ENCODE results near the gene GZF1.

GZF1 gene

GRCh38 chr20:23350196-23350903, 11.6 kb upstream of the GZF1 start, which contains the start of gene NXT1:
NXT1 (plus strand) TSS chr20:23350791; CDS start chr20:23354042, 3,251 bp downstream.
- DNase-seq (ENCODE audit: low spot score in 2 of 2): peak; percentile 93 to 95
- H3K36me3 ChIP-seq (replicated peaks): peaks cover 20% of the 10 kb centered on the region
- H3K27me3 ChIP-seq (ENCODE audit: low read depth): no peaks in the 10 kb centered on the region
- peaks cover 7% of the 10 kb centered on the region; the same call in 1 of the 2 replicates for H3K4me1 ChIP-seq
- peak within 1 kb of the TSS; percentile 81 for H3K4me3 ChIP-seq
- in situ Hi-C loops (cut with MboI; ENCODE audit: low sequenced_read_pairs): loop anchor here (25.0 kb wide), 1 partner anchor 1838 kb away; the partner anchor contains the start of gene NKX2-2
- no peaks in the 10 kb centered on the region for H3K9me3 ChIP-seq

GRCh38 chr20:23350904-23351838, 10.8 kb upstream of the GZF1 start:
- DNase-seq (ENCODE audit: low spot score in 2 of 2): peak; percentile 44 to 73
- no peaks in the 10 kb centered on the region for H3K27me3 ChIP-seq (ENCODE audit: low read depth)

GRCh38 chr20:23356203-23356602, 5.8 kb upstream of the GZF1 start:
- in situ Hi-C loops (cut with MboI; ENCODE audit: low sequenced_read_pairs): loop anchor here (25.0 kb wide), 1 partner anchor 1844 kb away; the partner anchor contains the start of gene NKX2-2
- no peak overlapping the region for H3K4me3 ChIP-seq
- DNase-seq (ENCODE audit: low spot score in 2 of 2): no peak

More at GRCh38 chr20:23350904-23351838, 10.8 kb upstream of the GZF1 start:
- Histone ChIP-seq H3K9me3 (no peaks in the 10 kb centered on the region), H3K36me3 (replicated peaks) (peaks cover 24% of the 10 kb centered on the region), H3K4me1 (peaks cover 7% of the 10 kb centered on the region; the same call in 1 of the 2 replicates), H3K4me3 (peak overlapping the region; percentile 81)
- in situ Hi-C loops (cut with MboI; ENCODE audit: low sequenced_read_pairs): loop anchor here (25.0 kb wide), 1 partner anchor 1839 kb away; the partner anchor contains the start of gene NKX2-2

GRCh38 chr20:23357767-23358562, 4.0 kb upstream of the GZF1 start:
- Histone ChIP-seq H3K4me1 (peaks cover 6% of the 10 kb centered on the region), H3K27me3 (ENCODE audit: low read depth) (no peaks in the 10 kb centered on the region), H3K9me3 (no peaks in the 10 kb centered on the region), H3K36me3 (replicated peaks) (peaks cover 21% of the 10 kb centered on the region), H3K4me3 (peak overlapping the region; percentile 68)
- peak; percentile 96 to 100 for DNase-seq (ENCODE audit: low spot score in 2 of 2)
- in situ Hi-C loops (cut with MboI; ENCODE audit: low sequenced_read_pairs): loop anchor here (25.0 kb wide), 1 partner anchor 1846 kb away; the partner anchor contains the start of gene NKX2-2

More at GRCh38 chr20:23356203-23356602, 5.8 kb upstream of the GZF1 start:
- Histone ChIP-seq H3K9me3 (no peaks in the 10 kb centered on the region), H3K36me3 (replicated peaks) (peaks cover 21% of the 10 kb centered on the region), H3K4me1 (peaks cover 13% of the 10 kb centered on the region), H3K27me3 (ENCODE audit: low read depth) (no peaks in the 10 kb centered on the region)

- Histone ChIP-seq H3K27me3 (ENCODE audit: low read depth) (no peaks in the 10 kb centered on the region), H3K36me3 (replicated peaks) (peaks cover 21% of the 10 kb centered on the region), H3K9me3 (no peaks in the 10 kb centered on the region), H3K4me3 (peak overlapping the region; percentile 18), H3K4me1 (peaks cover 10% of the 10 kb centered on the region)
- in situ Hi-C loops (cut with MboI; ENCODE audit: low sequenced_read_pairs): loop anchor here (25.0 kb wide), 1 partner anchor 1846 kb away; the partner anchor contains the start of gene NKX2-2
- no peak for DNase-seq (ENCODE audit: low spot score in 2 of 2)
These were observed 3.4 kb upstream of the GZF1 start for GRCh38 chr20:23358563-23358906.

GRCh38 chr20:23358923-23359593, 2.9 kb upstream of the GZF1 start:
- peaks cover 17% of the 10 kb centered on the region for H3K36me3 ChIP-seq (replicated peaks)
- peaks cover 13% of the 10 kb centered on the region for H3K4me1 ChIP-seq
- no peak overlapping the region for H3K4me3 ChIP-seq
- no peak for DNase-seq (ENCODE audit: low spot score in 2 of 2)
- no peaks in the 10 kb centered on the region for H3K9me3 ChIP-seq
- in situ Hi-C loops (cut with MboI; ENCODE audit: low sequenced_read_pairs): loop anchor here (25.0 kb wide), 1 partner anchor 1847 kb away; the partner anchor contains the start of gene NKX2-2
- no peaks in the 10 kb centered on the region for H3K27me3 ChIP-seq (ENCODE audit: low read depth)

GRCh38 chr20:23360531-23360930, 1.5 kb upstream of the GZF1 start:
- H3K36me3 ChIP-seq (replicated peaks): peaks cover 18% of the 10 kb centered on the region
- peaks cover 13% of the 10 kb centered on the region for H3K4me1 ChIP-seq
- in situ Hi-C loops (cut with MboI; ENCODE audit: low sequenced_read_pairs): loop anchor here (25.0 kb wide), 1 partner anchor 1848 kb away; the partner anchor contains the start of gene NKX2-2
- H3K9me3 ChIP-seq: no peaks in the 10 kb centered on the region
- no peaks in the 10 kb centered on the region for H3K27me3 ChIP-seq (ENCODE audit: low read depth)
- no peak for DNase-seq (ENCODE audit: low spot score in 2 of 2)
- no peak overlapping the region for H3K4me3 ChIP-seq

GRCh38 chr20:23361119-23361475, 885 bp upstream of the GZF1 start:
- Histone ChIP-seq H3K4me1 (peaks cover 13% of the 10 kb centered on the region), H3K9me3 (no peaks in the 10 kb centered on the region), H3K27me3 (ENCODE audit: low read depth) (no peaks in the 10 kb centered on the region), H3K36me3 (replicated peaks) (peaks cover 21% of the 10 kb centered on the region), H3K4me3 (peak overlapping the region; percentile 73)
- in situ Hi-C loops (cut with MboI; ENCODE audit: low sequenced_read_pairs): loop anchor here (25.0 kb wide), 1 partner anchor 1849 kb away; the partner anchor contains the start of gene NKX2-2
- no peak for DNase-seq (ENCODE audit: low spot score in 2 of 2)

GRCh38 chr20:23362392-23363256, 642 bp downstream of the GZF1 start:
- Histone ChIP-seq H3K4me1 (peaks cover 23% of the 10 kb centered on the region), H3K9me3 (no peaks in the 10 kb centered on the region), H3K4me3 (peak overlapping the region; percentile 75), H3K36me3 (replicated peaks) (peaks cover 33% of the 10 kb centered on the region), H3K27me3 (ENCODE audit: low read depth) (no peaks in the 10 kb centered on the region)
- peak in 1 of 2 experiments; percentile 34 for DNase-seq (ENCODE audit: low spot score in 2 of 2)
- in situ Hi-C loops (cut with MboI; ENCODE audit: low sequenced_read_pairs): loop anchor here (25.0 kb wide), 1 partner anchor 1850 kb away; the partner anchor contains the start of gene NKX2-2

GRCh38 chr20:23363257-23363649, 1.3 kb downstream of the GZF1 start:
- peaks cover 26% of the 10 kb centered on the region for H3K4me1 ChIP-seq
- peaks cover 37% of the 10 kb centered on the region for H3K36me3 ChIP-seq (replicated peaks)
- in situ Hi-C loops (cut with MboI; ENCODE audit: low sequenced_read_pairs): loop anchor here (25.0 kb wide), 1 partner anchor 1851 kb away; the partner anchor contains the start of gene NKX2-2
- DNase-seq (ENCODE audit: low spot score in 2 of 2): no peak
- no peaks in the 10 kb centered on the region for H3K9me3 ChIP-seq
- no peaks in the 10 kb centered on the region for H3K27me3 ChIP-seq (ENCODE audit: low read depth)
- H3K4me3 ChIP-seq: peak overlapping the region; percentile 75

- Histone ChIP-seq H3K4me1 (peaks cover 24% of the 10 kb centered on the region), H3K36me3 (replicated peaks) (peaks cover 60% of the 10 kb centered on the region), H3K9me3 (no peaks in the 10 kb centered on the region), H3K4me3 (no peak overlapping the region), H3K27me3 (ENCODE audit: low read depth) (no peaks in the 10 kb centered on the region)
- no peak for DNase-seq (ENCODE audit: low spot score in 2 of 2)
- in situ Hi-C loops (cut with MboI; ENCODE audit: low sequenced_read_pairs): loop anchor here (25.0 kb wide), 1 partner anchor 1853 kb away; the partner anchor contains the start of gene NKX2-2
These were observed 3.6 kb downstream of the GZF1 start for GRCh38 chr20:23365390-23366165.

Measured in HAP-1 (cell line).